AG20443 (cell line): ENCODE results near the gene IL13RA1.
"Not testable (repeated sequence)": the region's sequence is repeated elsewhere in the genome, so short reads cannot be mapped to it uniquely, and the experiment has no call there.

Source experiments
- DNase-seq: peaks from one replicate; pipeline ENCODE4 v3.0.0; 2012; ENCODE audit warnings: low spot score, mixed read lengths

The IL13RA1 gene

GRCh38 chrX:118729042-118729652 is 1.7 kb downstream of the IL13RA1 start:
- no peak for DNase-seq

- DNase-seq = peak; percentile 25
Measured at GRCh38 chrX:118730500-118731247, 3.3 kb downstream of the IL13RA1 start.

GRCh38 chrX:118732551-118732950 is 5.1 kb downstream of the IL13RA1 start:
- DNase-seq = not testable (repeated sequence)

- DNase-seq = no peak
Measured at GRCh38 chrX:118734909-118735308, 7.5 kb downstream of the IL13RA1 start.

GRCh38 chrX:118736394-118737010 is 9.1 kb downstream of the IL13RA1 start:
- no peak for DNase-seq

- DNase-seq = no peak
Measured at GRCh38 chrX:118739577-118739976, 12.2 kb downstream of the IL13RA1 start.

GRCh38 chrX:118740276-118740889 is 13.0 kb downstream of the IL13RA1 start:
- no peak for DNase-seq

- DNase-seq = no peak
Measured at GRCh38 chrX:118742176-118742575, 14.8 kb downstream of the IL13RA1 start.

GRCh38 chrX:118745570-118745969 is 18.2 kb downstream of the IL13RA1 start:
- DNase-seq = no peak

GRCh38 chrX:118751950-118752783 is 24.8 kb downstream of the IL13RA1 start:
- no peak for DNase-seq

- DNase-seq = peak; percentile 28
Measured at GRCh38 chrX:118755633-118756032, 28.2 kb downstream of the IL13RA1 start.

- peak; percentile 20 for DNase-seq
Measured at GRCh38 chrX:118756101-118756500, 28.7 kb downstream of the IL13RA1 start.

GRCh38 chrX:118758511-118758910 is 31.1 kb downstream of the IL13RA1 start:
- DNase-seq = no peak

GRCh38 chrX:118760025-118760424 is 32.6 kb downstream of the IL13RA1 start:
- DNase-seq = no peak

GRCh38 chrX:118761939-118762707 is 34.7 kb downstream of the IL13RA1 start:
- no peak for DNase-seq

- no peak for DNase-seq
Measured at GRCh38 chrX:118763489-118763888, 36.1 kb downstream of the IL13RA1 start.

- no peak for DNase-seq
Measured at GRCh38 chrX:118764122-118764521, 36.7 kb downstream of the IL13RA1 start.

- no peak for DNase-seq
Measured at GRCh38 chrX:118770133-118770760, 42.8 kb downstream of the IL13RA1 start.

GRCh38 chrX:118772051-118772450 is 44.6 kb downstream of the IL13RA1 start:
- no peak for DNase-seq

GRCh38 chrX:118773782-118774181 is 46.4 kb downstream of the IL13RA1 start:
- DNase-seq = no peak

- no peak for DNase-seq
Measured at GRCh38 chrX:118779581-118779980, 52.2 kb downstream of the IL13RA1 start.
